GM19438 (cell line): ENCODE data around the gene LTBP1.

Source experiments
- ATAC-seq: cut with Tn5 transposase; IDR thresholded peaks from one replicate; pipeline ENCODE4 v1.9.1; 2021; ENCODE audit warnings: low read depth; ENCODE audit not compliant: unreplicated experiment

The LTBP1 gene

DNA sequence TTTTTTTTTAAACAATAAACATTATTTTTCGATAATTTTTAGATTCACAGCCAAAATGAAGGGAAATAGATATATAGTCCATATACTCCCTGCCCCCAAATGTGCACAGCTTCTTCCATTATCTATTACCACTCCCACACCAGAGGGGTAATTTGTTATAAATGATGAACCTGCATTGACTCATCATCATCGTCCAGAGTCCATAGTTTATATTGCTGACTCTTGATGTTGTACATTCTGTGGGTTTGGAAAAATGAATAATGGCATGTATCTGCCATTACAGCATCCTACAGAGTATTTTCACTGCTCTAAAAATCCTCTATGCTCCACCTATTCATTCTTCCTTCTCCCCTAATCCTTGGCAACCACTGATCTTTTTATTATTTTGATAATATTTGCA is 121.5 kb downstream of the LTBP1 start:
- ATAC-seq, result no peak

DNA sequence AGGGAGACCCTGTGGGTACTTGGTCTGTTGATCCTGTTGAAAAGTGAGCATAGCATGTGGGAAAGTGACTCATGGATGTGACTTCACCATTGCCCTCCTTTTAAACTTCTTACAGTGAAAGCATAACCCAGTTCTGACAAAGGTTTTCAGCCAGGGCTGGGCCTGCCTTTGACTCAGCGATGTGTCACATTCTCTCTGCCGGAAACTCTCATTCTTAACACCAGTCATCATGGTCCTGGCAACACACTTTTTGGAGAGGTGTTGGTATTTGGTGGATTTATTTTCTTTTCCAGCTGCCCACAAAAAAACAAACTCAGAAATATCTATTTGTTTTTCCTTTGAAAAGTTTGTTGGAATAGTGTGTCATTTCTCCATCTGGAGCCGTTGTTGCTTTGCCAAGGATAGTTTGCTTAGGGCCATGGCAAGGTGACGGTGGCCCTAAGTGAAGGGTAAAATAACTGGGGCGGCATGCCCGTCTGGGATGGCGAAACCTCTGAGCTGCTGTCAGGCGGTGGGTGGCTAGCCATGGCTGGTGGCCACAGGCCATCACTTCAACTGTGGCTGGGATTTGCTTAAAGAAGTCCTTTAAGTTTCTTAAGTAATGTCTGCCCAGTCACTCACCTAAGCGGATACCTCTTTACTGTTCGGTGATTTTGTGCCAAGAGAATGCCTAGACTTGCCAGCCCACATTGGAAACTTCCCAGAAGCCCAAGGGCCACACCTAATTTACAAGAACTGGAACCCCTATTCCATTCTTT is 123.3 kb downstream of the LTBP1 start:
- no peak for ATAC-seq

DNA sequence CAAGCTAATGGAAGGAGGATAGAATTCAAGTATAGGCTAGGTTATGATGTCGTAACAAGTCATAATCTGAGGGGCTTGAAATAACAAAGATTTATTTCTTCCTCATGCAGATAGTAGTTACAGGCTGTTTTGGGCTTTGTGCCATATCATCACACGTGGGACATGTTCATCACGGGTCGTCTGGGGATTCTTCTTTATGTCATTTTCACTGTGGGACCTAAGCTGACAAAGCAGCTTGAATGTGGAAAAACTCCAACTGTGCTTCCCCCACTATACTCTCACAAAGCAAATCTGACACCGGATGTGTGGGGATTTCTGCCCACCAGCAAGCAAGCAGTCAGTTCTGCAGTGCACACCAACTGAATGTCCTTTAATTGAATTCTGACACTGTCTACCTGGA is 124.8 kb downstream of the LTBP1 start:
- ATAC-seq, result no peak

DNA sequence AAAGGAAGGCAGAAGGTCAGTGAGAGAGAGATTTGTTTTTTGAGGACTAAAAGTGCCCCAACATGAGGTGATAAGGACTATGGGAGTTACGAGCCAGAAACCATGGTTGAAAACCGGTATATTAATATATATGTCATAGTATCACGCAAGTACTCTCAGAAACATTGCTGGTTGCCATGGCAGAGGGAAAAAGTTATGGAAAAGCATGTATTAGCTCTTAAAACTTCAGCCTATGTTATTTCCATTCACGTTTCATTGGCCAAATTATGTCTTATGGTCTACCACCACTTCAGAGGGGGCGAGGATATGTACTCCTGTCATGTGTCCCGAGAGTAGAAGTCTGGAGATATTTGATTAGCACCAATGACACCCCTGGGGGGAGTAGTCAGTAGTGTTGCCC is 125.9 kb downstream of the LTBP1 start:
- ATAC-seq, result no peak

DNA sequence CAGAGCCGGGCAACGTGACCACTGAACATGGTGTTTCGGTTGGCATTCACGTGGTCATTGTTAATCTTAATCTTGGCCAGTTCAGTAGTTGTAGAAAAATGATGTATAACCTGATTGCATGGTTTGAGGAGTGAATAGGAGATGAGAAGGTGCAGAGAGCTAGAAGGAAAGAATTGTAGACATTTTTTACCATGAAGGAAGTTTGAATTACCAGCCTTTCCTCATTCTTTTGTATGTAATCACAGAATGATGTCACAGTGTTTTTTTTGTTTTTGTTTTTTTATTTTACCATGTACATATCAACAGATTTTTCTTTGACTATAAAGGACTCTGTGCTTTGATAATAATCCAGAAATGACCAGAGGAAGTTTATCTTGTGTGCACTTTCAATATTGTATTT is 126.3 kb downstream of the LTBP1 start:
- ATAC-seq, result no peak

DNA sequence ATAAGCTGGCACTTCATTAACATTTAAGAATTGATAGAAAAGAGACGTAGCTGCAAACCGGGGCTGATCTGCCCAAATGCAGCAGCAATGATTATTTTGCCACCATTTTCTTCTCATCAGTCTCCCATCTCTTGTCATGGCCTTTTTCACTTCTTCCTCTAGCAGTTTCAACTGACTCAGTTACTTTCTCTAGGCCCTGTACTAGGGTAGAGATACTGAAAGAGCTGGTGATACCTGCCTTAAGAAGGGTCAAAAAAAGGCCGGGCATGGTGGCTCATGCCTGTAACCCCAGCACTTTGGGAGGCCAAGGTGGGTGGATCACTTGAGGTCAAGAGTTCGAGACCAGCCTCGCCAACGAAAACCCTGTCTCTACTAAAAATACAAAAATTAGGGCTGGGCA is 127.4 kb downstream of the LTBP1 start:
- ATAC-seq, result no peak

DNA sequence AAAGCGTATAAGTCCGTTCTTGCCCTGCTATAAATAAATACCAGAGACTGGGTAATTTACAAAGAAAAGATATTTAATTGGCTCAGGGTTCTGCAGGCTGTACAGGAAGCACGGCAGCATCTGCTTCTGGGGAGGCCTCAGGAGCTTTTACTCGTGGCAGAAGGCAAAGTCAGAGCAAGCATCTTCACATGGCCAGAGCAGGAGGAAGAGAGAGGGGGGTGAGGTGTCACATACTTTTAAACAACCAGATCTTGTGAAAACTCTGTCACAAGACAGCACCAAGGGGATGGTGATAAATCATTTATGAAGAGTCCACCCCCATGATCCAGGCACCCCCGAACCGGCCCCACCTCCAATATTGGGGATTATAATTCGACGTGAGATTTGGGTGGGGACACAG is 130.6 kb downstream of the LTBP1 start:
- no peak for ATAC-seq

DNA sequence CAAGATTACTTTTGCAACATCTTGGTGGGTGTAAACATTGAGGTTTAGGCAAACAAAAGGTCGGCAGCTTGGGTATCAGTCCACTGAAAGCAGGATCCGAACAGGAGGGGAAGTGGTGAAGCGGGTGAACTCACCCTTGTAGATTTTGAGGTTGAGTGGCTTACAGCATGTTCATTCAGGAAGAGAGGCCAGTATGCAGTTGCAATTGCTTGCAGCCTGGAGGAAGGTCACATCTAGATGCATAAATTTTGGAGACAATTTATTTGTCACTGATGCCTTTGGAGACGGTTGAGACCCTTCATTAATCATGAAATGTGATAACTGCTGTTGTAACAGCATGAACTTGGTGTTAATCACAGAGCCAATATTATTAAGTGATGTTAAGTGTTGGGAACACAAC is 131.1 kb downstream of the LTBP1 start:
- no peak for ATAC-seq

DNA sequence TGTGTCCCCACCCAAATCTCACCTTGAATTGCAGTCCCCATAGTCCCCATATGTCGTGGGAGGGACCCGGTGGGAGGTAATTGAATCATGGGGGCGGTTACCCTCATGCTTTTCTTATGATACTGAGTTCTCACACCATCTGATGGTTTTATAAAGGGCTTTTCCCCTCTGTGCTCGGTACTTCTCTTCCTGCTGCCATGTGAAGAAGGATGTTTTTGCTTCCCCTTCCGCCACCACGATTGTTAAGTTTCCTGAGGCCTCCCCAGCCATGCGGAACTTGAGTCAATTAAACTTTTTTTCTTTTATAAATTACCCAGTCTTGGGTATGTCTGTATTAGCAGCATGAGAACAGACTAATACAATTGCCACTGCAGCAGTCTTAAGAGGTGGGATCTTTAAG is 134.9 kb downstream of the LTBP1 start:
- ATAC-seq, result no peak

DNA sequence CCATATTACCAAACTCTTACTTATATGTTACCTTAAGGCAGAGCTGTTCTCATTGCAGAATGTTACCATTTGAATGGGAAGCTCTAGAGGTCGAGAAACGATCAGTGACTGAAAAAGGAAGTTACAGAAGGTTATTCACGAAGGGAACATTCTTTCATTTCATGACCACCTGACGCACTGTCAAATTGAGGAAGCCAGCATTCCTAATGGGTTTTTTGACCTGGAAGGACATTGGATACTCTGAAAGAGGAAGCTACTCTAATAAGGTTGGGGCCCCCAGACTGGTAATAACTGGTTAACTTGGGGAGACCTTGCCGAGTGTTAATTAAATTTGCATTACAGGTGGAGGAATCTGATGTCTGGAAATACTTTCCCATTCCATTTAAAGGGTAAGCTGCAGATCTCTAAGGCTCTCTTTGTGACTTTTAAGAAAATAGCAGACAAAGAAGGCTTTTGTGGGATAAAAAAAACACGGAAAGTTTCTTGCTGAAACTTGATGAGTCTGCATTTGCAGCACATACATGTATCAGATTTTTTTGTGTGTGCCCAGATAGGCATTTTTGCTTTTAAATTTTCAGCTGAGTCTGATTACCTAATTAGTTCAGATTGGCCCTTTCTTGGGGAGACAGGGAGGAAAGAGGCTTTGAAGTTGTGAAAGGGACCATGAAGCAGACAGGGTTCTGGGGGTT is 137.1 kb downstream of the LTBP1 start:
- no peak for ATAC-seq

DNA sequence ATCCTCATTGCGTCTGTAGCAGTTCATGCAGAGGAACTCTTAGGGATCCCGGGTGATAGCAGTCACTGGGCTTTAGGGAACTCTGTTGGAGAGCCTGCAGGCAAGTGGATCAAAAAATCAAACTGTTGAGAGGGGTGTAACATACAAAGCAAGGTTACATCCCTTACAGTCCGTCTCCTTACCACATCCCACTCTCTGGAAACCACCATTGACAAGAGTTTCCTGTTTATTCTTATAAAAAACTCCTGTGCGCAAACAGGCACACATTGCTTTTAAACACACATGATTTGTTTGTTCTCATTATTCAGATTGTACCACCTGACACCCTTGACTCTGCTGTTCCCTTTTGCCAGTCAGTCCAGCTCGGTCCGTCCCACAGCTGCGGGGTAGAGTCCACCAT is 137.7 kb downstream of the LTBP1 start:
- ATAC-seq, result no peak

DNA sequence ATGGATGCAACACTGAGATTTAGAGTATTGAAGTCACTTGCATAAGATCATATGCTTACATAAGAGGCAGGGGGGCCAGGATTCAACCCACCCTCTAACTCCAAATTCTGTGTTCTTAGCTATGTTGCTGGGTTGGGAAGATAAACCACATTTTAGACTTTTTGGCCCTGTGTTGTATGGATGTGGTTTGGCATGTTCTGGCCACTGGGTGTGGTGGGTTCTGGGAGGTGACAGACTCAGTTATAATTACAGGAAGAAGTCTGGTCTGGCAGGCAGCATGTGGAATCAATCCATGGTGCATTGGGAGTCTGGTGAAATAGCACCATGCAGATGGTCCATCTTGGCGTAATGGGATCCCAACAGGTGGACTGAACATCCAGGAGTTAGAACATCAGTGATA is 138.9 kb downstream of the LTBP1 start:
- no peak for ATAC-seq

DNA sequence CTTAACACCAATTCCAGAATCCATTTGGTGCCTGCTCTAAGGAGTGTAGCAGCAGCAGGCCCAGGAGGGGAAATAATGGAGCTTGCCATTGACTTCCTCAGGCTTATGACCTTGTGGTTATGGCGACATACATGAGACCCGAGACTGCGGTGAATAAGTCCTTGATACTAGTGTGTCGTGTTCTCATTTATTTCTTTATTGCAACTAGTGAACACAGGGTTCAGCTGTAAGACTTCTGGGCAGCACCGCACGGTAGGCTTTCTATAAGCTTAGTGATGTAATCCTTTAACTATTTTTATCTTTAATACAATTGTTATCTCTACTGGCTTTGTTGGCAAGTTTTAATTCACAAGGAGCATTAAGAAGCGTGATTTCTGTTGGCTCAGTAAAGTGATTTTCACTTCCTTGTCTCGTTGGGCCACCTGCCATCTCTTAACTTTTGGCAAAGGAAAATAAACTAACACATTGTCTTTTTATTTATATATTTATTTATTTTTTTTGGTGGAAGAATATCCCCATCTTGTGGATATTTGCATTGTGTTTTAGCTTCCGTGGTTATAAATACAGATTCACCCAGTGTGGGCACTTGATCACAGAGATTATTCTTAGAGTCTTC is 139.8 kb downstream of the LTBP1 start:
- no peak for ATAC-seq

DNA sequence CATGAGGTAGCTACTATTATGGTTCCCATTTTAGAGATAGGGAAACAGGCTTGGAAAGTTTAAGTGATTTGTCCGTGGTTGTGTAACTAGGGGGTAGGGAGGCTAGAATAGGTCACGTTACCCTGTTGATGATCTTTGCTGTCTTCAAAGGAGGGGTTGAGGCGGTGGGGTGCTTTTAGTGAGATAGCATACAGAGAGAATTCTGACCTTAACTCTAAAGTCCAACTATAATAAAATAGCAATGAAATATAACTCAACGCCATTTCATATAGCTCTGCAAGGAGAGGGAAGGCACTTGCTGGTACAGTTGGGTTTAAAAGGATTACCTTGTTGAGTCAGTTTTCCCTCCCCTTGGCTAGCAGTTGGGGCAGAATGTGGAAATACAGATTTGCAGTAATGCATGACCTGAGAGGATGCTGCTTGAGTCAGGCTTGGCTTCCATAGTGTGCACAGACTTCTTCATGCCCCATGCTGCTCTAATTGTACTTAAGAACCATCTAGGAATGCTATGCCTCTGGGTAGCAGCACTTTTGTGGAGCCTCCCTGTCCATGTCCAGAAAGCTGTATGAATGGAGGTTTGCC is 143.9 kb downstream of the LTBP1 start:
- ATAC-seq, result no peak

DNA sequence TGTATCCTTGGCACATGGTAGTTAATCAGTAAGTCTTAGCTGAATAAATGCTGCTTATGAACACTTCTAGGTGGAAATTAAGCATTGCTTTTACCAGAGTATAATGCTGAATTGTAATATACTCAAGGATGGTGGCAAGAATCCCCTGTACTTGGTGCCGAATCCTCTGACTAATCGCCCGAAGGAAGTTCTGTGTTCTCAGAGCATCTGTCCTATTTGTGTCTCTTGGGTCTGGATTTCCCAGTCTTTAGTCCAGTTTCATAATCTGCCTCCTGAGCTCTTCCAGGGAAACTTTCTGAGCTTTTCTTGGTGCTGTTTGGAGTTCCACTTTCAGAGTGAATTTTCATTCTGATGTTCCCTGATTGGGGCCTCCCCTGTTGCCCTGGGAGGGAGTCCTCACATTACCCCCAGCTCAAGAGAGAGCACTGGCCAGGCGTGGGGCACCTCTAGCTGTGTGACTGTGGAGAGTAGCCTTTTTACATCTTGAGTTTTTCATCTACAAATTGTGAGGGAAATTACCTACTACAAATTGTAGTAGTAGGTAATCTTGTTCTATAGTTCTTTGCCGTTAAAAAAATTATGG is 144.9 kb downstream of the LTBP1 start:
- no peak for ATAC-seq

DNA sequence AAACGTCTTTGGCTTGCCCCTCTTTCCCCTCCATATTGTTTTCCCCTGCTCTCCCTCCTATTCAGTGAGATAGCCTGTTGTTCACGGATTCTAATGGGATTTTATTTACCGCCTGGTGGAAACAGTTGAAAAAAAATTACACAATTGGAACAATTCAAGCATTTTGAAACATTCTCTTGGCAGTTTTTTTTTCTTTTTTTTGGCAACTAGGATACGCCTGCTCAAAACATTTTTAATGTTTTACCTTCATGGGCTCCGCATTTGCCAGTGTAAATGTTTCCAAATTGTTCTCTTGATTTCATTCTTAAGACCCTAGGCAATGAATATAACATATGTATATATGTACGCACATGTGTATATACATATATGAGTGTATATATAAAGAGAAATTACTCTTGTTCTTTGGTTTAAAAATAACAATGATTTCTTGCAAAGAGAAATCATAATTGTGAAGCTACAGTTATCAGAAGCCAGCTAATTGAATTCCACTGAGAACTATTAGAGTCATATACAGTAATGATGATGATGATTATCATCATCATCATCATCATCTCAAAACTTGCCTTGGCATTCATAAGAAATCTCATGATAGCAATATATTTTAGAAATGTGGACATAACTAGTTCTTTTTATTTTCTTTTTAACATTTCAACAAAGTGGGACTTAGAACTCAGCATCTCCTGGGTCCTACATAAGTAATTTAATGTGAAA is 146.7 kb downstream of the LTBP1 start:
- no peak for ATAC-seq

DNA sequence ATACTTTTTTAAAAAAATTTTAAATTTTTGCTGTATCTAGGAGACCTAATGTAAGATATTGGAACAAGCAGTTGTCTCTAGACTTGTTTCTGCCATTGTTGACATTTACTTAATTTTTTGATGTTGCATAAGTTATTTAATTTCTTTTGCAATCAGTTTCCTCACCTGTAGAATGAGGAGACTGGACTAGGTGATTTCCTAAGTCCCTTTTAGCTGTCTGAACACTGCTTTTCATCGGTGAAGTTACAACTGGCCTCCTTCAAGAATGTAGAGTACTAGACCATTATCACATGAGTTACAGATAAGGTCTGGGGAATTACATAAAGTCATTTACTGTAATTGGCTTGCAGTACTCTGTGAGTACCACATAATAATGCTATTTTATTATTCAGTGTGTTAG is 147.6 kb downstream of the LTBP1 start:
- ATAC-seq, result no peak

DNA sequence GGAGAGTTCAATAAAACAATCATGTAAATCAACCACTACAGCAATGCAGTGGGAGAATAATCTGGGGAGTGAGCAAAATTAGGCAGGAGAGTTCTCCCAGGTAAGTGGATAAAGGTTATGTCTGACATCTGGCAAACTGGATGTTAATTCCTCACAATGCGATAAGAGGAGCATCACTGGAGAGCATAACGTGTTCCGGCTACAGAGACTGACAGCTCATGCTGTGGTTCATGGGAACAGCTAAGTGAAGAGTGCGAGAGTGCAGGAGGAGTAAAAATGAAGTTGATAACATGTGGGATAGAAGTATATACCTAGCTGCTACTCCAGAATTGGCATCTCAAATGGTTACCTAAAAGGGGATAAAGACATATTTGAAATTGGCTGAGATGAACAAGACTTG is 153.2 kb downstream of the LTBP1 start:
- no peak for ATAC-seq

DNA sequence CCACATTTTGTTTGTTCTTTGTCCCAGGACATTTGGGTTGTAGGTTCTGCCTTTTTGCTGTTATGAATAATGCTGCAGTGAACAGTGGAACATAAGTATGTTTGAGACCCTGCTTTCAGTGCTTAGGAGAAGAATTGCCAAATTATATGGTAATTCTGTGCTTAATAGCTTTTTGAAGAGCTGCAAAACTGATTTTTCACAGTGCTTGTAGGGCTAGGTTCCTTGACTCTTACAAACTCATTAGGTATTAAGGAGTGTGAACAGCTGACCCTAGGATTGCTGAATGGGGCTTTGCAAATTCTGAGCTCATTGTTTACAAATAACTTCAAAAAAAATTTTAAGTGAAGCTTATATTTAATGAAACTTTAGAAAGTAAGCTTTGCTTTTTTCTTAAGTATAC is 154.2 kb downstream of the LTBP1 start:
- ATAC-seq, result no peak

DNA sequence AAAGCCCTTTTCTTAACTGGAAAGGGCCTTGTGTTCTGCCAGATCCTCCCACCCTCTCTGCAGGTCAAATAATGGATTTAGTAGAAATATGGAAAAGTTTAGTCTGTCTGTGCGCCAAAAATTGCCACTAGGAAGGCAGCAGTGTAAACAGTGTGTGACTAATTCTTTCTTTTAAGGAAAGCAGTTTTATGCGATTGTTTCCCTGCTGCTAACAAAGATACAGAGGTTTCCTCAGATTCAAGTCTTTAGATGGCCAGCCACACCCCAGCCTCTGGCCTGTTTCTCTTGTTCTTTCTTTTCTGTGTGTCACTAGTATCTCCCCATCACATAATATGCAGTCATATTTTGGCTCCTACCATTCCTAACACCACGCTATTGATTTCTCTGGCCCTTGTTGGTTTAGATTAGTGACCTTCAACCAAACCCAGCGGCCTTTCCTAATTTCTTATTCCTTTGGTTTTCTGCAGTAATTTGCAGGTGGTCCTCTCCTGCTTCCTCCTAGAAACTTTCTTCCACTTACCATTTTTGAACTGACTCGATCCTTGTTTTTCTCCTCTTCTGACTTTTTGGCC is 157.4 kb downstream of the LTBP1 start:
- ATAC-seq, result no peak
